Measurements from ENCODE around the gene PICK1. TPM values are rescaled to one million over a fixed set of nuclear protein-coding genes. Genes with fewer than 3 reads are reported as not detected.

PICK1 gene
- total and polyA plus RNA-seq, 2 donors (not counting 1 experiment from before 2014, with no cell fraction given), result 7.8 to 11.1 TPM

DNA sequence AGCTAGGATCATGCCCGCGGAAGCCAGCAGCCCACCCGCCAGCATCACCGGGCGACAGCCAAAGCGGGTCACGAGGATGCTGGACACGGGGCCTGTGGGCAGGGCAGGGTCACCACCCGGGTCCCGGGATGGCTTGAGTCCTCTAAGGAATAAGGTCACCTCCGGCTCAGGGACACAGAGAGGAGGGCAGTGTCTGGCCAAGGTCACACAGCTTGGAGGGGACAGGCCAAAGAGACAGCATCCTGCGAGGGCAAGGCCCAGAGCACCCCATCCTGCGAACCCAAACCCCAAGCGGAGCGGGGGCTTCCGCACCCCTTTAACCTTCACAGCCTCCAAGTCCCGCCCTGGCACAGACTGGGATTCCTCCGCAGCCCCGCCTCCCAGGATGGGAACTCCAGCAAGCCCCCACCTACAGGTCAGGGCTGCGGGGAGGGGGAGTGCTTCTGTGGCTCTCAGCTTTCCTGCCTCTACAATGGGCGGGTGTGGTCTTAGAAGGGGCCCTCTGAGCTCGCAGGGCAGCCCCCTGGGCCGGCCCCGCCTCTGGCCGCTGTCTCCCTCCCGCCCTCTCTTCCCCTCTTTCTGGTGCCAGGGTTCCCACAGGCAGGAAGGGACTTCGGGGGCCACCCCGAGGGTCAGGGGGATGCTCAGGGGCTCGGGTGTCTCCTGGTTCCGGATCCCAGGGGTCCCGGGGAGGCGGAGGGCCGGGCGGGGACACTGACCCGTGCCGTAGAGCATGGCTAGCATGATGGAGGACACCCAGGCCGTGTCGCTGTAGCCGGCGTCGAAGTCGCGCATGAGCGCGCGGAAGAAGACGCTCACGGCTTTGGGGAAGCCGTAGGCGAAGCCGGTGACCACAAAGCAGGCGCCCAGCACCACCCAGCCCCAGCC lies 25.0 kb downstream of the PICK1 start:
- H4K20me1 ChIP-seq (ENCODE audit: control insufficient read depth, extremely low read depth, insufficient read depth, low read length), result no peaks in the 10 kb centered on the region
- no peak for DNase-seq (ENCODE audit: low read depth in 2 of 2)
- H2AFZ ChIP-seq (ENCODE audit: low read length), result no peak overlapping the region
- H3K9ac ChIP-seq (ENCODE audit: insufficient read depth, low read length), result no peak overlapping the region
- TF ChIP-seq, protein P1, sequence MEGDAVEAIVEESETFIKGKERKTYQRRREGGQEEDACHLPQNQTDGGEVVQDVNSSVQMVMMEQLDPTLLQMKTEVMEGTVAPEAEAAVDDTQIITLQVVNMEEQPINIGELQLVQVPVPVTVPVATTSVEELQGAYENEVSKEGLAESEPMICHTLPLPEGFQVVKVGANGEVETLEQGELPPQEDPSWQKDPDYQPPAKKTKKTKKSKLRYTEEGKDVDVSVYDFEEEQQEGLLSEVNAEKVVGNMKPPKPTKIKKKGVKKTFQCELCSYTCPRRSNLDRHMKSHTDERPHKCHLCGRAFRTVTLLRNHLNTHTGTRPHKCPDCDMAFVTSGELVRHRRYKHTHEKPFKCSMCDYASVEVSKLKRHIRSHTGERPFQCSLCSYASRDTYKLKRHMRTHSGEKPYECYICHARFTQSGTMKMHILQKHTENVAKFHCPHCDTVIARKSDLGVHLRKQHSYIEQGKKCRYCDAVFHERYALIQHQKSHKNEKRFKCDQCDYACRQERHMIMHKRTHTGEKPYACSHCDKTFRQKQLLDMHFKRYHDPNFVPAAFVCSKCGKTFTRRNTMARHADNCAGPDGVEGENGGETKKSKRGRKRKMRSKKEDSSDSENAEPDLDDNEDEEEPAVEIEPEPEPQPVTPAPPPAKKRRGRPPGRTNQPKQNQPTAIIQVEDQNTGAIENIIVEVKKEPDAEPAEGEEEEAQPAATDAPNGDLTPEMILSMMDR (conservative IDR thresholded peaks at IDR 0.05 in 1 of 2, IDR thresholded peaks at IDR 0.05 in 1 of 2; ENCODE audit: low read depth in 1 of 2, low read length in 2 of 2), result no peak
- TF ChIP-seq EZH2 (IDR thresholded peaks at IDR 0.05; ENCODE audit: low read length, missing control alignments), result no peak
- H3K9me3 ChIP-seq (ENCODE audit: control insufficient read depth, insufficient read depth, low read depth, low read length), result no peaks in the 10 kb centered on the region
- peaks cover 8% of the 10 kb centered on the region for H3K27me3 ChIP-seq (ENCODE audit: control insufficient read depth, insufficient read depth, low read length)
- no peaks in the 10 kb centered on the region for H3K36me3 ChIP-seq (ENCODE audit: control insufficient read depth, insufficient read depth, low read length)
- no peaks in the 10 kb centered on the region for H3K4me1 ChIP-seq (ENCODE audit: control insufficient read depth, extremely low read depth, insufficient read depth, low read length)
- H3K27ac ChIP-seq (ENCODE audit: insufficient read depth, low read length), result no peak overlapping the region
- no peak overlapping the region for H3K4me2 ChIP-seq (ENCODE audit: extremely low read depth, insufficient read depth, low read length)
- no peak overlapping the region for H3K4me3 ChIP-seq (replicated peaks in 1 of 4; ENCODE audit: control extremely low read depth in 1 of 4, insufficient read depth in 1 of 4, low read depth in 3 of 4, low read length in 4 of 4)
- H3K79me2 ChIP-seq (ENCODE audit: control insufficient read depth, insufficient read depth, low read length), result no peaks in the 10 kb centered on the region

GRCh38 chr22:38082986-38083710 lies 25.9 kb downstream of the PICK1 start:
- H3K27ac ChIP-seq (ENCODE audit: insufficient read depth, low read length), result no peak overlapping the region
- DNase-seq (ENCODE audit: low read depth in 2 of 2), result no peak
- no peak overlapping the region for H2AFZ ChIP-seq (ENCODE audit: low read length)
- H3K36me3 ChIP-seq (ENCODE audit: control insufficient read depth, insufficient read depth, low read length), result no peaks in the 10 kb centered on the region
- H3K79me2 ChIP-seq (ENCODE audit: control insufficient read depth, insufficient read depth, low read length), result no peaks in the 10 kb centered on the region
- H3K4me1 ChIP-seq (ENCODE audit: control insufficient read depth, extremely low read depth, insufficient read depth, low read length), result no peaks in the 10 kb centered on the region
- no peaks in the 10 kb centered on the region for H3K9me3 ChIP-seq (ENCODE audit: control insufficient read depth, insufficient read depth, low read depth, low read length)
- H3K4me2 ChIP-seq (ENCODE audit: extremely low read depth, insufficient read depth, low read length), result no peak overlapping the region
- H3K27me3 ChIP-seq (ENCODE audit: control insufficient read depth, insufficient read depth, low read length), result peaks cover 8% of the 10 kb centered on the region
- no peak for TF ChIP-seq EZH2 (IDR thresholded peaks at IDR 0.05; ENCODE audit: low read length, missing control alignments)
- TF ChIP-seq, protein P1 (conservative IDR thresholded peaks at IDR 0.05 in 1 of 2, IDR thresholded peaks at IDR 0.05 in 1 of 2; ENCODE audit: low read depth in 1 of 2, low read length in 2 of 2), result no peak
- H3K9ac ChIP-seq (ENCODE audit: insufficient read depth, low read length), result no peak overlapping the region
- no peak overlapping the region for H3K4me3 ChIP-seq (replicated peaks in 1 of 4; ENCODE audit: control extremely low read depth in 1 of 4, insufficient read depth in 1 of 4, low read depth in 3 of 4, low read length in 4 of 4)
- no peaks in the 10 kb centered on the region for H4K20me1 ChIP-seq (ENCODE audit: control insufficient read depth, extremely low read depth, insufficient read depth, low read length)

DNA sequence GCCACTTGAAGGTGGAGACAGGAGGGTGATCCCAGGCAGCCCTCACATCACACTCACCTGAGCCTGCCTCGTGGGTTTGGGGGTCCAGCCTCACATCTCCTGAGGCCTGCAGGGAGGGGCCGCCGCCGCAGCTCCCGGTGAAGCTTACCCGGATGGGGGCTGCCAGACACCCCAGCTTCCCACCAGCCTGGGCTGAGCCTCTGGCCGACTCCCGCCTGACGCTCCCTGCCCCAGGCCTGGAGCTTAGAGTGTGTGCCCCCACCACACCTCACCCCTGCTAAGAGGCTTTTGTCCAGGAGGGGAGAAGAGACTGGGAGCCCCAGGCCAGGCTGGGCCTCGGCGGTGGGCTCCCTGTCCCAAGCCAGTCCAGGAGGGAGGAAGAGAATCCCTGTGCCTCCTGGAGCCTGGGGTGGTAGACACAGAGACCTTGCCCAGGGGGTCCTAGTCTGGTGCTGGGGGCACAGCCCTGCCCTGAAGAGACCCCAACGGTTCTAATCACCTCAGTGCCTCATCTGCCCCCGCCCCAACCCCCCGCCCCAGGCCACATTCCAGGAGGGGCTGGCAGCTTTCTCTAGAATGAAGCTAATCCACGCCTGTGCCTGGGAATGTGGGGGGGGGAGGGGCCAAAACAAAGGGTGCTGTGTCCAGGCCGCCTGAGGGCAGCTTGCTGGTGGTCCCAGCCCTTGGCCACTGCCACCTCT lies 26.9 kb downstream of the PICK1 start, which contains the start of gene SLC16A8:
Gene SLC16A8 (minus strand): TSS at position 254 of the 701 bp plus-strand sequence. CDS start 1,311 bp downstream, outside the sequence.
- no peak for DNase-seq (ENCODE audit: low read depth in 2 of 2)
- H3K36me3 ChIP-seq (ENCODE audit: control insufficient read depth, insufficient read depth, low read length), result no peaks in the 10 kb centered on the region
- H3K4me3 ChIP-seq (replicated peaks in 1 of 4; ENCODE audit: control extremely low read depth in 1 of 4, insufficient read depth in 1 of 4, low read depth in 3 of 4, low read length in 4 of 4), result no peak within 1 kb of the TSS
- no peaks in the 10 kb centered on the region for H3K4me1 ChIP-seq (ENCODE audit: control insufficient read depth, extremely low read depth, insufficient read depth, low read length)
- H3K4me2 ChIP-seq (ENCODE audit: extremely low read depth, insufficient read depth, low read length), result no peak within 1 kb of the TSS
- H3K9me3 ChIP-seq (ENCODE audit: control insufficient read depth, insufficient read depth, low read depth, low read length), result no peaks in the 10 kb centered on the region
- no peak within 1 kb of the TSS for H2AFZ ChIP-seq (ENCODE audit: low read length)
- no peak within 1 kb of the TSS for H3K27ac ChIP-seq (ENCODE audit: insufficient read depth, low read length)
- H3K79me2 ChIP-seq (ENCODE audit: control insufficient read depth, insufficient read depth, low read length), result no peaks in the 10 kb centered on the region
- H4K20me1 ChIP-seq (ENCODE audit: control insufficient read depth, extremely low read depth, insufficient read depth, low read length), result no peaks in the 10 kb centered on the region
- peaks cover 8% of the 10 kb centered on the region for H3K27me3 ChIP-seq (ENCODE audit: control insufficient read depth, insufficient read depth, low read length)
- no peak for TF ChIP-seq EZH2 (IDR thresholded peaks at IDR 0.05; ENCODE audit: low read length, missing control alignments)
- TF ChIP-seq, protein P1 (conservative IDR thresholded peaks at IDR 0.05 in 1 of 2, IDR thresholded peaks at IDR 0.05 in 1 of 2; ENCODE audit: low read depth in 1 of 2, low read length in 2 of 2), result no peak
- H3K9ac ChIP-seq (ENCODE audit: insufficient read depth, low read length), result no peak within 1 kb of the TSS

Data from fibroblast of lung (primary cell).